HG03439 (cell line): Measurements from ENCODE around the gene DOCK3.
A peak's percentile ranks its signal among the peaks of the same experiment; 100 is the strongest.
"Not testable (repeated sequence)": the region's sequence is repeated elsewhere in the genome, so short reads cannot be mapped to it uniquely, and the experiment has no call there.

Source experiments
- ATAC-seq: cut with Tn5 transposase; IDR thresholded peaks from one replicate; pipeline ENCODE4 v1.9.1; 2021; ENCODE audit warnings: mild to moderate bottlenecking, moderate library complexity; ENCODE audit not compliant: unreplicated experiment

The DOCK3 gene

GRCh38 chr3:51382076-51382745 lies 707.5 kb downstream of the DOCK3 start:
- no peak for ATAC-seq

GRCh38 chr3:51382947-51383578 lies 708.3 kb downstream of the DOCK3 start:
- no peak for ATAC-seq

- ATAC-seq: peak; percentile 18
These were observed 709.5 kb downstream of the DOCK3 start for GRCh38 chr3:51384055-51384725.

DNA sequence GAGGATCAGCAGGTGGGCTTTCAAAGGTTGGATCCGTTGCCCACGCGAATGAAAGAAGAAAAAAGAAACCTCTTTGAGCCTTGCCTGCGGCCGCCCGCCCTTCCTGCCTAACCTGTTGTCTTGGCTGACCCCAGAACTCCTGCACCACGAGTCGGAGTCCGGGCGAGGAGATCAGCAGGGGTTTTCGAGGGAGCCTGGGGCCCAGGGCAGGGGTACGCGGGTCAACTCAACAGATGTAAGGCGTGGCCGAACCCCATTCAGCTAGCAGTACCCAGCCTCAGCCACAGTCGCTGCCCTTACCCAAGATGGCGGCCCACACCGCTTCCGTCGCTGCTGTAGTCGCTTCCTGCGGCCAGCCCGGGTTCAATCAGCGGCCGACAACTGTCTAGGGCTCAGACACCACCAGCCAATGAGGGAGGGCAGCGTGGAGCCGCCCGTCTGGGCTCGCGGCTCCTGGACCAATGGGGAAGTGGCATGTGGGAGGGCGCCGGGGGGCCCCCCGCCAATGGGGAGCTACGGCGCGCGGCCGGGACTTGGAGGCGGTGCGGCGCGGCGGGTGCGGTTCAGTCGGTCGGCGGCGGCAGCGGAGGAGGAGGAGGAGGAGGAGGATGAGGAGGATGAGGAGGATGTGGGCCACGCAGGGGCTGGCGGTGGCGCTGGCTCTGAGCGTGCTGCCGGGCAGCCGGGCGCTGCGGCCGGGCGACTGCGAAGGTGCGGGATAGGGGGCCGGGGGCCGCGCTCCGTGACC lies 710.2 kb downstream of the DOCK3 start, which contains the start of gene MANF:
Gene MANF, plus strand, starts transcription at position 566 of the 748 bp plus-strand sequence. Its CDS starts 52 bp downstream, at position 618.
- ATAC-seq: peak; percentile 94

GRCh38 chr3:51385621-51386091 lies 710.9 kb downstream of the DOCK3 start:
- ATAC-seq: no peak

GRCh38 chr3:51386159-51386851 lies 711.6 kb downstream of the DOCK3 start:
- ATAC-seq: no peak

DNA sequence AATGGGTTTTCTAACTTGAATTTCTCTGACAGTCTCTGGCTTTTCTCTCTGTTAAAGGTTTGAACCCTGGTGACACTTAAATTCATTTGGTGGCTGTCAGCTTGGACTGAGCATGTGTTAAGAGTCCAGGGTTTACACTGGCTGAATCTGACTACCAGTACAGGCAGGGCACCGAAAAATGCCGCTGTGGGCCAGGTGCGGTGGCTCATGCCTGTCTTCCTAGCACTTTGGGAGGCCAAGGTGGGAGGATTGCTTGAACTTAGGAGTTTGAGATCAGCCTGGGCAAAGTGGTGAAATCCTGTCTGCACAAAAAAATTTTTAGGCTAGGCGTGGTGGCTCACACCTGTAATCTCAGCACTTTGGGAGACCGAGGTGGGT lies 712.1 kb downstream of the DOCK3 start:
- no peak for ATAC-seq

DNA sequence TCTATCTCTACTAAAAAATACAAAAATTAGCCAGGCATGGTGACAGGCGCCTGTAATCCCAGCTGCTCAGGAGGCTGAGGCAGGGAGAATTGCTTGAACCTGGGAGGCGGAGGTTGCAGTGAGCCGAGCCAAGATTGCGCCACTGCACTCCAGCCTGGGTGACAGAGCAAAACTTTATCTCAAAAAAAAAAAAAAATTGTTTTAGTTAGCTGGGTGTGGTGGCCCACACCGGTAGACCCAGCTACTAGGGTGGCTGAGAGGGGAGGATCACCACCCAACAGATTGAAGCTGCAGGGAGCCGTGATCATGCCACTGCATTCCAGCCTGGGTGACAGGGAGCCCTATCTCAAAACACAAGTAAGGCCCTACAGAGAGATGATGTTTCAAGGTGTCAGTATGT lies 712.6 kb downstream of the DOCK3 start:
- ATAC-seq: not testable (repeated sequence)

- no peak for ATAC-seq
These were observed 713.7 kb downstream of the DOCK3 start for GRCh38 chr3:51388286-51389029.

DNA sequence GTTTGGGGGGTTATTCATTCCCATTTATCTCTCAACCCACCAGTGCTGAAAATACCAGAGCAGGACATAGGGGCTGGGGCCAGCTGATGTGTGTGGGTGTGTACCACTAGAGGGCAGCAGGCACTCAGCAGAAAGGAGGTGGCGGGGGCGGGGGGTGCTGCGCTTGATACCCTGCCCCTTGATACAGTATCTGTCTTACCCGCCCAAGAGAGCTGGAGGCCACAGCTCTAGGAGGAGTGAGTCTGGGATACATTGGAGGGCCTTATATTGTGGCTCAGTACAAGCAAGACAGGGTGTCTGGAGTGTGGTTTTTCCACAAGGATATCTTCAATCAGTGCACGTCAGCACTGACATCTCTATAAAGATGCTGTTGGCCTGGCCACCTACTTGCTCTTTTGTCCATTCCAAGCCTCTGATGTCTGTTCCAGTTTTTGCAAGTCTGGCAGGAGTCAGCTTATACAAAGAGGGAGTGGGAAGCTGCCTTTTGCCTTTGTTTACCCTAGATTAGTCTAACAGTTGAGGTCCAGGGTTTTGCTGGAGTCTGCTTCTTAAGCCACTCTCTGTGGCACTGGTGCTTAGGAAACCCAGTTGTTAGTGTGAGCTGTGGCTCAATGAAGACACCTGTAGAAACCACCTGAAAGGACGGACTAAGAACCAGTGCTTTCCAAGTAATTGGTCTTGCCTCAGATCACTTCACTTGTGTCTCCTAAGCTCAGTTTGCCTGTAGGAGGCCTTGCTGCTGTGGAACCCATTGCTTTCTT lies 714.9 kb downstream of the DOCK3 start:
- no peak for ATAC-seq

DNA sequence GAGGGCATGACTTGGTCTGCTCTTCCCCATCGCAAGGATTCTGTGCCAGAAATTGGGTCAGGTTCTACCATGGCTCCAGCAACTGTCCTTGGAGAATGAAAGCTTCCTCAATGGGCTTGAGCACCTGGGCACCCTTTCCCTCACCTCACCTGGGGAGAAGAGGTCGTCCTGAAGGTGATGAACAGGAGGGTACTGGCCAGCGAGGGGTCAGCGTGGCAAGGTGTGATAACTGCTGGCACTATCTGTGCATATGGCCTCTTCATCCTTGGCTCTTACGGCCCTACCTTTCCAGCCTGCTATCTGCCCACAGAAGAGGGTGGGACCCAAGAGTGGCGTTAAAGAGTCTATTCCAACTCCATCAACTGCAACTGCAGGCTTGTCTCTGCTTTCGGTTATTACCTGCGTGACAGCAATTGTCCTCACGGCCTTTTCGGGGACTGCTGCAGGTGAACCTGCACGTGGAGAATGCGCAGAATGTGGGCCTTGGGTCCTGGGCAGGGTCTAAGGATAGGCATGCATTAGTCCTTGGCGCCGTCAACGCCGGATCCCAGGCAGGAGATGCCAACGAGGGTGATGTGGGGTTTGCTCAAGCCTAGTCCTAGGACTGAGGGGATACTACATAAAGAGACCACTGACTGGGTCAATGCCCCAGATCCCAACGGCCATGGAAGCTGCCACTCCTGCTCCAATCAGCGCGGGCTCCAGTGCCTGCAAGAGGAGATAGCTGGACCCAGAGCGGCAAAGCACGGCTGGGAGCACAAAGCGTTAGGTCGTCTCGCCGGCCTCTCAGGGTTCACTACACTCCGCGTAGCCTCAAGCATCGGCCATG lies 715.7 kb downstream of the DOCK3 start:
- ATAC-seq: no peak

DNA sequence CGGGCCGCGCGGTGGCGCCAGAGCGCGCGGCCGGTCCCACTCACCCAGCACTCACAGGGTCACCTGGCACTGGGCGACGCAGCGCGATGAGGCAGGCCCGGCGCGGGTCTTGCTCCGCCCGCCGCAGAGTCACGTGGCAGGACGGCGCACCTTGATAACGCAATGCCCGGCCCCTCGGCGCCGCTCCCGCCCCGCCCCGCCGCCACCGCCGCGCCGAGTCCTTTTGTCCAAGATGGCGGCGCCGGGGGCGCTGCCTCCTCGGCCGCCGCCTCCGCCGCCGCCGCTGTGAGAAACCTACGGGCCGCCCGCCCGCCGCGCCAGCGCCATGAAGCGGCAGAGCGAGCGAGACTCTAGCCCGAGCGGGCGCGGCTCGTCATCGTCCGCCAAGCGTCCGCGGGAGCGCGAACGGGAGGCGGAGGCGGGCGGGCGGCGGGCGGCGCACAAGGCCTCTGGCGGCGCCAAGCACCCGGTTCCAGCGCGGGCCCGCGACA lies 716.4 kb downstream of the DOCK3 start, which contains the start of gene RBM15B:
Gene RBM15B, plus strand, starts transcription at position 211 of the 491 bp plus-strand sequence. Its CDS starts 115 bp downstream, at position 326.
- ATAC-seq: peak; percentile 88

DNA sequence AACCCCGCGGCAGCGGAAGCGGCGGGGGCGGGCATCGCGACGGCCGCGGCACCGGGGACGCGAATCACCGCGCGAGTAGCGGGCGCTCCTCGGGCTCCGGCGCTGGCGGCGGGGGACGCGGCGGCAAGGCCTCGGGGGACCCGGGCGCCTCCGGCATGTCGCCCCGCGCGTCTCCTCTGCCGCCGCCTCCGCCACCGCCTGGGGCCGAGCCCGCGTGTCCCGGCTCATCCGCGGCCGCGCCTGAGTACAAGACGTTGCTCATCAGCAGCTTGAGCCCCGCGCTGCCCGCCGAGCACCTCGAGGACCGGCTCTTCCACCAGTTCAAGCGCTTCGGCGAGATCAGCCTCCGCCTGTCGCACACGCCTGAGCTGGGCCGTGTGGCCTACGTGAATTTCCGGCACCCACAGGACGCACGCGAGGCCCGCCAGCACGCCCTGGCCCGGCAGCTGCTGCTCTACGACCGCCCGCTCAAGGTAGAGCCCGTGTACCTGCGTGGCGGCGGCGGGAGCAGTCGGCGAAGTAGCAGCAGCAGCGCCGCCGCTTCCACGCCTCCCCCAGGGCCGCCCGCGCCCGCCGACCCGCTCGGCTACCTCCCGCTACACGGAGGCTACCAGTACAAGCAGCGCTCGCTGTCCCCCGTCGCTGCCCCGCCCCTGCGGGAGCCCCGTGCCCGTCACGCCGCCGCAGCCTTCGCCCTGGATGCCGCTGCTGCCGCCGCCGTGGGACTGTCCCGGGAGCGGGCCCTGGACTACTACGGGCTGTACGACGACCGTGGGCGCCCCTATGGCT lies 717.0 kb downstream of the DOCK3 start:
- peak; percentile 10 for ATAC-seq

- ATAC-seq: no peak
These were observed 717.8 kb downstream of the DOCK3 start for GRCh38 chr3:51392355-51393133.

DNA sequence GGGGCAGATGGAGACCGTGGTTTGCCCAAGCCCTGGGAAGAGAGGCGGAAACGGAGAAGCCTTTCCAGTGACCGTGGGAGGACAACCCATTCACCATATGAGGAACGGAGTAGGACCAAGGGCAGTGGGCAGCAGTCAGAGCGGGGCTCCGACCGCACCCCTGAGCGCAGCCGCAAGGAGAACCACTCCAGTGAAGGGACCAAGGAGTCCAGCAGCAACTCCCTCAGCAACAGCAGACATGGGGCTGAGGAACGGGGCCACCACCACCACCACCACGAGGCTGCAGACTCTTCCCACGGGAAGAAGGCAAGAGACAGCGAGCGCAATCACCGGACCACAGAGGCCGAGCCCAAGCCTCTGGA lies 718.4 kb downstream of the DOCK3 start:
- ATAC-seq: no peak

DNA sequence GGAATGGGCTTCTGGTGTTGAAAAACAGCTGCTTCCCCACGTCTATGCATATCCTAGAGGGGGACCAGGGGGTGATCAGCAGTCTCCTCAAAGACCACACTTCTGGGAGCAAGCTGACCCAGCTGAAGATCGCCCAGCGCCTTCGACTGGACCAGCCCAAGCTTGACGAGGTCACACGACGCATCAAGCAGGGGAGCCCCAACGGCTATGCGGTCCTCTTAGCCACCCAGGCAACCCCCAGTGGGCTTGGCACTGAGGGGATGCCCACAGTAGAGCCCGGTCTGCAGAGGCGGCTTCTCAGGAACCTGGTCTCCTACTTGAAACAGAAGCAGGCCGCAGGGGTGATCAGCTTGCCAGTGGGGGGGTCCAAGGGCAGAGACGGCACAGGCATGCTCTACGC lies 718.8 kb downstream of the DOCK3 start:
- ATAC-seq: no peak

DNA sequence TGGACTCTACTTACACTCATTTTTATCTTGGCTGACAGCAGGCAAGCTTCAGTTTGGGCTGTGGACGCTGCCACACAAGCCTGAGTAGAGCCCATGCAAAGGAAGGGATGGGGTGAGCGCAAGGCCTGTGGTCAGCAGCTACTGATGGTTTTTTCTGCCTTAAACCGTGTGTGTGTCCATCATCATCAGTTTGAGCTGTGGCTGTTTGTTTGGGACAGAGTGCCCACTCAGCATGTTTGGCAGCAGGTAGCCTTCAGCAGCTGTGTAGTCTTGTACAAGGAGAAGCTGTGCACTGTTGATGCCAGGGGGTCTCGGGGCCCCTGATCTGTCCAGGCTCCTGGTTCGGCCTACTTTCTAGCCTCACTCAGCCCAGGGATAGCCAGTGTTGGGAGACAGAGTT lies 719.8 kb downstream of the DOCK3 start:
- no peak for ATAC-seq
